H1 (cell line): Measurements from ENCODE around the gene SLC52A3. TPM values are rescaled to one million over a fixed set of nuclear protein-coding genes. Genes with fewer than 3 reads are reported as not detected.

Experiments used
- E2F6 ChIP-seq: IDR thresholded peaks from 2 replicates; pipeline ENCODE4 v1.6.1; 2012; ENCODE audit warnings: inconsistent platforms
- PHF8 ChIP-seq: fragments of 200-600 bp; sonication (generic); conservative IDR thresholded peaks from 2 replicates; pipeline ENCODE4 v1.7.1; 2012; ENCODE audit warnings: low read depth, mild to moderate bottlenecking, inconsistent platforms, low read length, moderate library complexity
- polyA plus RNA-seq, 7 experiments: library from polyadenylated mRNA; depleted of rRNA in 3 of 7; stranded (reverse) in 5 of 7; unstranded in 2 of 7; fragments of >200 nt in 5 of 7; fragments of 200-250 nt in 2 of 7; gene quantifications; 1 replicate in 5 of 7; 2 replicates in 1 of 7; 4 replicates in 1 of 7; pipeline versions ENCODE4 v1.2.1 to v1.2.3, GENCODE V29; 2011 to 2013; ENCODE audit warnings: missing spikeins in 2 of 7, mixed read lengths in 2 of 7
- total RNA-seq: library from RNA; stranded (reverse); fragmentation: NEBNext Ultra II Directional; extraction: Animal tissue kit (Norgen Biotek cat#: 25700); gene quantifications from 2 replicates; pipeline ENCODE4 v1.2.1, GENCODE V29; 2021

SLC52A3 gene
- total and polyA plus RNA-seq, 2 of the 8 experiments (the other 6 are each of a cell fraction or from before 2014, with no cell fraction given) = 2.3 to 4.2 TPM

GRCh38 chr20:728256-728944 is 39.9 kb downstream of the SLC52A3 start (continued):
- TF ChIP-seq PHF8 (0 out of 2 replicates have a peak, but pooled peaks have one; percentile 13), E2F6 (peak; percentile 60; the same call in 1 of the 2 replicates)
